Epithelial cell of proximal tubule (primary cell): ENCODE measurements around the gene RSPH1. TPM values are rescaled to one million over a fixed set of nuclear protein-coding genes. Genes with fewer than 3 reads are reported as not detected.
"Not testable (repeated sequence)": the region's sequence is repeated elsewhere in the genome, so short reads cannot be mapped to it uniquely, and the experiment has no call there.

Experiments
- DNase-seq: peaks from one replicate; pipeline ENCODE4 v3.0.0-alpha.2; 2011; ENCODE audit warnings: low read depth
- H3K4me3 ChIP-seq: 2 replicates; pipeline ENCODE4 v1.5.1; 2011; ENCODE audit warnings: low read depth, mild to moderate bottlenecking, low read length
- CTCF ChIP-seq: conservative IDR thresholded peaks from 2 replicates; pipeline ENCODE4 v1.5.1; 2012; ENCODE audit warnings: low read depth, mild to moderate bottlenecking, low read length
- total RNA-seq: library from RNA; depleted of rRNA; stranded (reverse); fragments of >200 nt; gene quantifications from 2 replicates; pipeline ENCODE4 v1.2.3, GENCODE V29; 2015

RSPH1 gene
- total RNA-seq, 1 donor from 2014 or later = 1.8 TPM

- H3K4me3 ChIP-seq = no peak overlapping the region
- no peak for DNase-seq
- TF ChIP-seq CTCF = no peak
These were observed 23.5 kb downstream of the RSPH1 start for GRCh38 chr21:42472521-42472920.

- DNase-seq = no peak
- H3K4me3 ChIP-seq = no peak overlapping the region
- no peak for TF ChIP-seq CTCF
These were observed 24.2 kb downstream of the RSPH1 start for GRCh38 chr21:42471716-42472330.

GRCh38 chr21:42471206-42471605 lies 24.8 kb downstream of the RSPH1 start:
- TF ChIP-seq CTCF = no peak
- H3K4me3 ChIP-seq = no peak overlapping the region
- DNase-seq = no peak

GRCh38 chr21:42469726-42470125 lies 26.3 kb downstream of the RSPH1 start:
- DNase-seq, H3K4me3 ChIP-seq: not testable (repeated sequence)

GRCh38 chr21:42469272-42469671 lies 26.8 kb downstream of the RSPH1 start:
- TF ChIP-seq CTCF = no peak
- no peak for DNase-seq
- H3K4me3 ChIP-seq = no peak overlapping the region

GRCh38 chr21:42468491-42469131 lies 27.4 kb downstream of the RSPH1 start:
- no peak for DNase-seq

More at GRCh38 chr21:42468491-42469131, 27.4 kb downstream of the RSPH1 start:
- TF ChIP-seq CTCF = no peak
- no peak overlapping the region for H3K4me3 ChIP-seq
